Endothelial cell of umbilical vein (primary cell): Measurements from ENCODE around the gene ZNF804B. TPM values are rescaled to one million over a fixed set of nuclear protein-coding genes. Genes with fewer than 3 reads are reported as not detected.

Experiments used
- BruUV-seq: library from RNA; stranded (reverse); fragments of 400-500 nt; replicated peaks from 2 replicates; lab custom pipeline; 2021; lab: Mats Ljungman, UMichigan
- CTCF ChIA-PET: fragments of 300-600, 350-600 bp; sonication (Branson Sonifier 250); formaldehyde crosslinking; loops from one replicate; lab custom pipeline; 2021; ENCODE audit warnings: antibody characterized with exemption, inconsistent platforms; lab: Charles Lee
- POLR2A ChIA-PET: fragments of 300-600, 350-600 bp; sonication (Branson Sonifier 250); formaldehyde crosslinking; loops from one replicate; lab custom pipeline; 2021; ENCODE audit warnings: antibody characterized with exemption, inconsistent platforms; lab: Charles Lee
- DNase-seq: peaks from one replicate; pipeline ENCODE4 v3.0.0-alpha.2; 2011; ENCODE audit warnings: low read depth, low spot score
- FAIRE-seq: peaks from 2 replicates; lab custom pipeline; 2011; peaks lifted over from hg19 to GRCh38; lab: Jason Lieb, UNC
- H2AFZ ChIP-seq: 2 replicates; pipeline ENCODE4 v1.6.0; 2012; ENCODE audit warnings: low read depth, low read length, control low read depth, inconsistent platforms
- H3K27ac ChIP-seq: 2 replicates; pipeline ENCODE4 v1.5.1; 2011; ENCODE audit warnings: low read depth, mild to moderate bottlenecking, control low read depth, low read length, moderate library complexity; ENCODE audit not compliant: insufficient read depth
- H3K27me3 ChIP-seq, 2 experiments: 2 replicates each; pipeline versions ENCODE4 v1.6.0 to v1.6.1; 2011; ENCODE audit warnings: low read length in 2 of 2, mixed read lengths in 1 of 2; ENCODE audit not compliant: control insufficient read depth in 2 of 2, insufficient read depth in 2 of 2
- H3K36me3 ChIP-seq, 2 experiments: 2 replicates in 1 of 2; 3 replicates in 1 of 2; pipeline ENCODE4 v1.5.1; 2011; ENCODE audit warnings: low read length in 2 of 2, mild to moderate bottlenecking in 1 of 2, moderate library complexity in 1 of 2; ENCODE audit not compliant: control insufficient read depth in 2 of 2, insufficient read depth in 2 of 2; ENCODE audit errors: extremely low read depth in 1 of 2
- H3K4me1 ChIP-seq: 3 replicates; pipeline ENCODE4 v1.5.1; 2011; ENCODE audit warnings: mild to moderate bottlenecking, low read length; ENCODE audit not compliant: control insufficient read depth, insufficient read depth; ENCODE audit errors: extremely low read depth
- H3K4me2 ChIP-seq: 2 replicates; pipeline ENCODE4 v1.6.1; 2011; ENCODE audit warnings: low read length, control low read depth, mixed read lengths; ENCODE audit not compliant: insufficient read depth
- H3K4me3 ChIP-seq, 3 experiments: fragments of 200-600 bp in 1 of 3; sonication (generic), shearing (Covaris generic) in 1 of 3; replicated peaks in 1 of 3; 2 replicates each; pipeline ENCODE4 v1.5.1; 2011 to 2016; ENCODE audit warnings: control low read depth in 3 of 3, low read length in 3 of 3, mild to moderate bottlenecking in 2 of 3, inconsistent platforms in 1 of 3, low read depth in 1 of 3, moderate library complexity in 1 of 3; ENCODE audit not compliant: insufficient read depth in 1 of 3
- H3K79me2 ChIP-seq: 2 replicates; pipeline ENCODE4 v1.6.0; 2012; ENCODE audit warnings: low read length, inconsistent platforms; ENCODE audit not compliant: control insufficient read depth, insufficient read depth
- H3K9ac ChIP-seq: replicated peaks from 2 replicates; pipeline ENCODE3; 2011; ENCODE audit warnings: low read length, control low read depth; ENCODE audit not compliant: insufficient read depth; ENCODE audit errors: extremely low read depth
- H3K9me1 ChIP-seq: replicated peaks from 3 replicates; pipeline ENCODE4 v1.6.0; 2011; ENCODE audit warnings: mild to moderate bottlenecking, low read length; ENCODE audit not compliant: control insufficient read depth, insufficient read depth; ENCODE audit errors: extremely low read depth
- H3K9me3 ChIP-seq: replicated peaks from 2 replicates; pipeline ENCODE4 v1.5.1; 2012; ENCODE audit warnings: low read length, inconsistent platforms; ENCODE audit not compliant: control insufficient read depth, insufficient read depth
- H4K20me1 ChIP-seq: replicated peaks from 2 replicates; pipeline ENCODE3; 2011; ENCODE audit warnings: mild to moderate bottlenecking, low read length; ENCODE audit not compliant: control insufficient read depth, insufficient read depth; ENCODE audit errors: extremely low read depth
- EZH2 ChIP-seq: IDR thresholded peaks from 2 replicates; pipeline ENCODE4 v1.6.1; 2012; ENCODE audit warnings: borderline replicate concordance, low read depth, mild to moderate bottlenecking, moderate library complexity, low read length, inconsistent platforms; ENCODE audit not compliant: severe bottlenecking
- FOS ChIP-seq: IDR thresholded peaks from 2 replicates; pipeline ENCODE4 v1.6.1; 2011; ENCODE audit warnings: mild to moderate bottlenecking, low read length, moderate library complexity, borderline replicate concordance; ENCODE audit not compliant: insufficient read depth
- GATA2 ChIP-seq: IDR thresholded peaks from 2 replicates; pipeline ENCODE4 v1.7.0; 2011; ENCODE audit warnings: low read depth, mild to moderate bottlenecking, moderate library complexity, mixed read lengths, low read length; ENCODE audit not compliant: insufficient read length, insufficient read depth
- JUN ChIP-seq: IDR thresholded peaks from 2 replicates; pipeline ENCODE4 v1.6.1; 2011; ENCODE audit warnings: borderline replicate concordance, low read depth; ENCODE audit not compliant: insufficient read length, insufficient read depth
- dilution Hi-C: fragments of 300-500 bp; cut with MboI; formaldehyde crosslinking; loops from one replicate; pipeline ENCODE4 v1.15.0; 2019; ENCODE audit warnings: low sequenced_read_pairs; ENCODE audit not compliant: extremely low pct_ligation_motif_present
- intact Hi-C: fragments of 100-400 bp; cut with micrococcal nuclease; formaldehyde crosslinking; loops from one replicate; pipeline ENCODE4 v1.10.0; 2022
- polyA plus RNA-seq, 4 experiments: library from polyadenylated mRNA; depleted of rRNA in 3 of 4; stranded (reverse) in 3 of 4; unstranded in 1 of 4; fragments of >200 nt; gene quantifications; 2 replicates each; pipeline versions ENCODE4 v1.2.1 to v1.2.3, GENCODE V29; 2011 to 2012; ENCODE audit warnings: missing spikeins in 1 of 4
- total RNA-seq: library from RNA; stranded (reverse); gene quantifications from 2 replicates; pipeline ENCODE4 v1.2.3, GENCODE V29; 2021
- TF ChIP-seq, protein P1 (sequence below), 2 donors: IDR thresholded peaks; 1 replicate in 1 of 2; 2 replicates in 1 of 2; pipeline ENCODE4 v1.5.1; 2011; ENCODE audit warnings: low read length in 2 of 2, mild to moderate bottlenecking in 2 of 2, moderate library complexity in 2 of 2, control low read depth in 1 of 2, inconsistent platforms in 1 of 2, low read depth in 1 of 2; ENCODE audit not compliant: insufficient read depth in 1 of 2; ENCODE audit errors: extremely low read depth in 1 of 2
- TF ChIP-seq, protein P2 (sequence below): IDR thresholded peaks from 2 replicates; pipeline ENCODE4 v1.6.1; 2011; ENCODE audit not compliant: insufficient read depth, insufficient read length

Gene ZNF804B
- total and polyA plus RNA-seq, 2 donors (not counting 3 experiments of a cell fraction or from before 2014, with no cell fraction given), result not detected

DNA sequence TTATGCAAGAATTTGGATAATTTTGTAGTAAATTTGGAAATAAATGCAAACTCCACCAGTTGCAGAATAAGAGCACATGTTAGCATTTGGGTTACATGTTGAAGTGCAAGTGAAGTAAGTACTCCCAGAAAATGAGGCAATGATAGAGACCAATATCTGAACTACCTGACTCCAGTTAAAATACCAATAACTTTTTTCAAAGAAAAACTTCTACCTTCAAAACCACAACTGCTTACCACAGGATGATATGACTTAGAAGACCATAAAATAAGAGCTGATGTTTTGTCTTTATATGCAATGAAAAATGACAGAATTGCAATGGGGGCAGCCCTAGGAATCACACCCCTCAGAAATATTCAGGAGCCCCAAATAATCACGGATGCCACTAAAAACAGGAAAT is 597.6 kb downstream of the ZNF804B start:
- Histone ChIP-seq H3K4me3 (no peak overlapping the region), H4K20me1 (no peaks in the 10 kb centered on the region), H3K4me1 (no peaks in the 10 kb centered on the region), H2AFZ (no peak overlapping the region), H3K79me2 (no peaks in the 10 kb centered on the region), H3K9me3 (no peaks in the 10 kb centered on the region), H3K27ac (no peak overlapping the region), H3K9ac (no peak overlapping the region), H3K9me1 (no peaks in the 10 kb centered on the region), H3K27me3 (no peaks in the 10 kb centered on the region), H3K4me2 (no peak overlapping the region), H3K36me3 (no peaks in the 10 kb centered on the region)
- ChIA-PET POLR2A (no interaction called here), CTCF (no interaction called here)
- FAIRE-seq (no peak), DNase-seq (no peak)
- no TSS peak for BruUV-seq
- TF ChIP-seq, protein P1, sequence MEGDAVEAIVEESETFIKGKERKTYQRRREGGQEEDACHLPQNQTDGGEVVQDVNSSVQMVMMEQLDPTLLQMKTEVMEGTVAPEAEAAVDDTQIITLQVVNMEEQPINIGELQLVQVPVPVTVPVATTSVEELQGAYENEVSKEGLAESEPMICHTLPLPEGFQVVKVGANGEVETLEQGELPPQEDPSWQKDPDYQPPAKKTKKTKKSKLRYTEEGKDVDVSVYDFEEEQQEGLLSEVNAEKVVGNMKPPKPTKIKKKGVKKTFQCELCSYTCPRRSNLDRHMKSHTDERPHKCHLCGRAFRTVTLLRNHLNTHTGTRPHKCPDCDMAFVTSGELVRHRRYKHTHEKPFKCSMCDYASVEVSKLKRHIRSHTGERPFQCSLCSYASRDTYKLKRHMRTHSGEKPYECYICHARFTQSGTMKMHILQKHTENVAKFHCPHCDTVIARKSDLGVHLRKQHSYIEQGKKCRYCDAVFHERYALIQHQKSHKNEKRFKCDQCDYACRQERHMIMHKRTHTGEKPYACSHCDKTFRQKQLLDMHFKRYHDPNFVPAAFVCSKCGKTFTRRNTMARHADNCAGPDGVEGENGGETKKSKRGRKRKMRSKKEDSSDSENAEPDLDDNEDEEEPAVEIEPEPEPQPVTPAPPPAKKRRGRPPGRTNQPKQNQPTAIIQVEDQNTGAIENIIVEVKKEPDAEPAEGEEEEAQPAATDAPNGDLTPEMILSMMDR (IDR thresholded peaks at IDR 0.05; ENCODE audit: extremely low read depth in 1 of 2, insufficient read depth in 1 of 2, low read depth in 1 of 2, low read length in 2 of 2), result no peak
- TF ChIP-seq EZH2 (no peak), JUN (no peak), GATA2 (no peak), FOS (no peak)
- TF ChIP-seq, protein P2, sequence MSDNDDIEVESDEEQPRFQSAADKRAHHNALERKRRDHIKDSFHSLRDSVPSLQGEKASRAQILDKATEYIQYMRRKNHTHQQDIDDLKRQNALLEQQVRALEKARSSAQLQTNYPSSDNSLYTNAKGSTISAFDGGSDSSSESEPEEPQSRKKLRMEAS, result no peak
- intact Hi-C loops, result no loop called here
- dilution Hi-C loops, result no loop called here
